Measurements from ENCODE around the gene SRSF7. TPM values are rescaled to one million over a fixed set of nuclear protein-coding genes. Genes with fewer than 3 reads are reported as not detected.
"Not testable (repeated sequence)": the region's sequence is repeated elsewhere in the genome, so short reads cannot be mapped to it uniquely, and the experiment has no call there.

The SRSF7 gene
- polyA plus RNA-seq, 1 donor (not counting 4 experiments of a cell fraction or from before 2014, with no cell fraction given) = 316 TPM

DNA sequence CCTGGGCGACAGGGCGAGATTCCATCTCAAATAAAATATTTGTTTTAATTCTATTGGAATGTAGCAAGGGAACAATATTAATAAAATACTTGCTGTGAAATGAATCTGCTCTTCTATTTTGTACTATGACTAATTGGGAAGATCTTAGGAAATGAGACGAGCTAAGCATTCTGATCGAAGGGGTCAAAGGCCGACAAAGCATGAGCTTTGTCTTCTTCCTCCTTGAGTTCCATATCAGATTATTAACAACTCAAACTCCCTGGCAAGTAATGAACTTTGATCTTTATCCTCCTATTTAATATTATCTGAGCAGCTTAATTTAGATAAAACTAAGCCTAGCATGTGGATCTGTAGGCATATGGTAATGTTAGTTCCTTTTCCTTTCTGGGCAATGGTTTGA is 42.4 kb upstream of the SRSF7 start:
- DNase-seq (ENCODE audit: low read depth, low spot score) = no peak
- H2AFZ ChIP-seq (ENCODE audit: control insufficient read depth, low read length) = no peak overlapping the region
- no peak overlapping the region for H3K9ac ChIP-seq (ENCODE audit: control insufficient read depth, extremely low read depth, insufficient read depth, low read length)
- H3K9me3 ChIP-seq (ENCODE audit: control insufficient read depth, low read depth, low read length) = no peaks in the 10 kb centered on the region
- H3K27ac ChIP-seq (ENCODE audit: control insufficient read depth, insufficient read depth, low read length) = no peak overlapping the region
- H3K79me2 ChIP-seq (ENCODE audit: control insufficient read depth, insufficient read depth, low read length) = no peaks in the 10 kb centered on the region
- no peaks in the 10 kb centered on the region for H3K4me1 ChIP-seq (ENCODE audit: control insufficient read depth, extremely low read depth, insufficient read depth, low read length)
- H3K4me2 ChIP-seq (ENCODE audit: control insufficient read depth, extremely low read depth, insufficient read depth, low read depth, low read length) = no peak overlapping the region
- H4K20me1 ChIP-seq (ENCODE audit: control insufficient read depth, extremely low read depth, insufficient read depth, low read length) = no peaks in the 10 kb centered on the region
- no peak for FAIRE-seq
- peaks cover 2 to 3% of the 10 kb centered on the region in 2 experiments for H3K36me3 ChIP-seq (ENCODE audit: control insufficient read depth in 2 of 2, extremely low read depth in 1 of 2, insufficient read depth in 2 of 2, low read length in 2 of 2)
- no peaks in the 10 kb centered on the region for H3K27me3 ChIP-seq (ENCODE audit: control insufficient read depth, extremely low read depth, insufficient read depth, low read length)
- H3K4me3 ChIP-seq (ENCODE audit: control insufficient read depth in 2 of 3, extremely low read depth in 1 of 3, insufficient read depth in 2 of 3, low read depth in 1 of 3, low read length in 3 of 3) = no peak overlapping the region
- dilution Hi-C loops (cut with MboI; ENCODE audit: extremely low pct_ligation_motif_present, low sequenced_read_pairs) = no loop called here
- TF ChIP-seq EZH2 (IDR thresholded peaks at IDR 0.05; ENCODE audit: low read length) (no peak), CTCF (optimal IDR thresholded peaks at IDR 0.05 in 1 of 3, IDR thresholded peaks at IDR 0.05 in 1 of 3, conservative IDR thresholded peaks at IDR 0.05 in 1 of 3; ENCODE audit: extremely low read depth in 1 of 3, insufficient read depth in 2 of 3, low read length in 3 of 3) (no peak)
- no peaks in the 10 kb centered on the region for H3K9me1 ChIP-seq (ENCODE audit: control insufficient read depth, extremely low read depth, insufficient read depth, low read length)

- TF ChIP-seq EZH2 (IDR thresholded peaks at IDR 0.05; ENCODE audit: low read length) = no peak
- dilution Hi-C loops (cut with MboI; ENCODE audit: extremely low pct_ligation_motif_present, low sequenced_read_pairs) = no loop called here
- no peak overlapping the region for H3K4me3 ChIP-seq (ENCODE audit: control insufficient read depth in 2 of 3, extremely low read depth in 1 of 3, insufficient read depth in 2 of 3, low read depth in 1 of 3, low read length in 3 of 3)
- H3K36me3 ChIP-seq (ENCODE audit: control insufficient read depth in 2 of 2, extremely low read depth in 1 of 2, insufficient read depth in 2 of 2, low read length in 2 of 2) = peaks cover 0 to 3% of the 10 kb centered on the region in 2 experiments
- no peak overlapping the region for H3K27ac ChIP-seq (ENCODE audit: control insufficient read depth, insufficient read depth, low read length)
- H3K4me2 ChIP-seq (ENCODE audit: control insufficient read depth, extremely low read depth, insufficient read depth, low read depth, low read length) = no peak overlapping the region
- H4K20me1 ChIP-seq (ENCODE audit: control insufficient read depth, extremely low read depth, insufficient read depth, low read length) = no peaks in the 10 kb centered on the region
- no peaks in the 10 kb centered on the region for H3K9me3 ChIP-seq (ENCODE audit: control insufficient read depth, low read depth, low read length)
- H3K4me1 ChIP-seq (ENCODE audit: control insufficient read depth, extremely low read depth, insufficient read depth, low read length) = no peaks in the 10 kb centered on the region
- no peaks in the 10 kb centered on the region for H3K27me3 ChIP-seq (ENCODE audit: control insufficient read depth, extremely low read depth, insufficient read depth, low read length)
- H3K79me2 ChIP-seq (ENCODE audit: control insufficient read depth, insufficient read depth, low read length) = no peaks in the 10 kb centered on the region
- H3K9me1 ChIP-seq (ENCODE audit: control insufficient read depth, extremely low read depth, insufficient read depth, low read length) = no peaks in the 10 kb centered on the region
- no peak for FAIRE-seq
- no peak overlapping the region for H2AFZ ChIP-seq (ENCODE audit: control insufficient read depth, low read length)
- H3K9ac ChIP-seq (ENCODE audit: control insufficient read depth, extremely low read depth, insufficient read depth, low read length) = no peak overlapping the region
- DNase-seq (ENCODE audit: low read depth, low spot score) = no peak
These were observed 41.6 kb upstream of the SRSF7 start for GRCh38 chr2:38792751-38793150.

DNA sequence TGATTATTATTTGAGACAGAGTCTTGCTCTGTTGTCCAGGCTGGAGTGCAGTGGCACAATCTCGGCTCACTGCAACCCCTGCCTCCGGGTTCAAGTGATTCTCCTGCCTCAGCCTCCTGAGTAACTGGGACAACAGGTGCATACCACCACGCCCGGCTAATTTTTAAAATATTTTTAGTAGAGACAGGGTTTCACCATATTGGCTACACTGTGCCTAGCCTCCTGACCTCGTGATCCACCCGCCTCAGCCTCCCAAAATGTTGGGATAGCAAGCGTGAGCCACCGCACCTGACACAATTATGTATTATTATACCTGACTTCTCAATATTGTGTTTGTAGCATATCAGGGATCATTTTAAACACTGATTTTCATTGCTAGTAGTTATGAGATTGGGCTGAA is 41.2 kb upstream of the SRSF7 start:
- H3K9ac ChIP-seq (ENCODE audit: control insufficient read depth, extremely low read depth, insufficient read depth, low read length); H3K9me3 ChIP-seq (ENCODE audit: control insufficient read depth, low read depth, low read length); H3K27ac ChIP-seq (ENCODE audit: control insufficient read depth, insufficient read depth, low read length); FAIRE-seq; H3K4me1 ChIP-seq (ENCODE audit: control insufficient read depth, extremely low read depth, insufficient read depth, low read length); dilution Hi-C loops (cut with MboI; ENCODE audit: extremely low pct_ligation_motif_present, low sequenced_read_pairs); H3K36me3 ChIP-seq (ENCODE audit: control insufficient read depth in 2 of 2, extremely low read depth in 1 of 2, insufficient read depth in 2 of 2, low read length in 2 of 2); H2AFZ ChIP-seq (ENCODE audit: control insufficient read depth, low read length); H3K27me3 ChIP-seq (ENCODE audit: control insufficient read depth, extremely low read depth, insufficient read depth, low read length); H3K9me1 ChIP-seq (ENCODE audit: control insufficient read depth, extremely low read depth, insufficient read depth, low read length); H4K20me1 ChIP-seq (ENCODE audit: control insufficient read depth, extremely low read depth, insufficient read depth, low read length); H3K79me2 ChIP-seq (ENCODE audit: control insufficient read depth, insufficient read depth, low read length); H3K4me3 ChIP-seq (ENCODE audit: control insufficient read depth in 2 of 3, extremely low read depth in 1 of 3, insufficient read depth in 2 of 3, low read depth in 1 of 3, low read length in 3 of 3); H3K4me2 ChIP-seq (ENCODE audit: control insufficient read depth, extremely low read depth, insufficient read depth, low read depth, low read length); DNase-seq (ENCODE audit: low read depth, low spot score): not testable (repeated sequence)

All from keratinocyte (primary cell).